Keratinocyte (primary cell): ENCODE data around the gene TCF15. TPM values are rescaled to one million over a fixed set of nuclear protein-coding genes. Genes with fewer than 3 reads are reported as not detected.
"Not testable (repeated sequence)": the region's sequence is repeated elsewhere in the genome, so short reads cannot be mapped to it uniquely, and the experiment has no call there.

Experiments used
- DNase-seq: peaks from one replicate; pipeline ENCODE4 v3.0.0-alpha.2; 2011; ENCODE audit warnings: low read depth, missing footprints, low spot score
- FAIRE-seq: peaks from 2 replicates; lab custom pipeline; 2011; peaks lifted over from hg19 to GRCh38; lab: Jason Lieb, UNC
- H2AFZ ChIP-seq: 2 replicates; pipeline ENCODE4 v1.6.0; 2012; ENCODE audit warnings: low read length, control low read depth, inconsistent platforms; ENCODE audit not compliant: control insufficient read depth
- H3K27ac ChIP-seq: 2 replicates; pipeline ENCODE4 v1.5.1; 2011; ENCODE audit warnings: low read length; ENCODE audit not compliant: control insufficient read depth, insufficient read depth
- H3K27me3 ChIP-seq: 3 replicates; pipeline ENCODE4 v1.6.0; 2011; ENCODE audit warnings: low read length; ENCODE audit not compliant: control insufficient read depth, insufficient read depth; ENCODE audit errors: extremely low read depth
- H3K36me3 ChIP-seq, 2 experiments: 2 replicates in 1 of 2; 3 replicates in 1 of 2; pipeline ENCODE4 v1.5.1; 2011; ENCODE audit warnings: low read length in 2 of 2, mild to moderate bottlenecking in 1 of 2; ENCODE audit not compliant: control insufficient read depth in 2 of 2, insufficient read depth in 2 of 2; ENCODE audit errors: extremely low read depth in 1 of 2
- H3K4me1 ChIP-seq: 3 replicates; pipeline ENCODE4 v1.5.1; 2011; ENCODE audit warnings: low read length; ENCODE audit not compliant: control insufficient read depth, insufficient read depth; ENCODE audit errors: extremely low read depth
- H3K4me2 ChIP-seq: 3 replicates; pipeline ENCODE4 v1.6.0; 2011; ENCODE audit warnings: low read depth, low read length; ENCODE audit not compliant: control insufficient read depth, insufficient read depth; ENCODE audit errors: extremely low read depth
- H3K4me3 ChIP-seq, 3 experiments: fragments of 200-600 bp in 1 of 3; sonication (generic) in 1 of 3; 2 replicates in 2 of 3; 3 replicates in 1 of 3; pipeline ENCODE4 v1.5.1; 2011 to 2016; ENCODE audit warnings: low read length in 3 of 3, mild to moderate bottlenecking in 3 of 3, control low read depth in 2 of 3, inconsistent platforms in 1 of 3, low read depth in 1 of 3, mixed read lengths in 1 of 3, mixed run types in 1 of 3, moderate library complexity in 1 of 3; ENCODE audit not compliant: control insufficient read depth in 2 of 3, insufficient read depth in 2 of 3; ENCODE audit errors: extremely low read depth in 1 of 3
- H3K79me2 ChIP-seq: 2 replicates; pipeline ENCODE4 v1.6.0; 2012; ENCODE audit warnings: low read length; ENCODE audit not compliant: control insufficient read depth, insufficient read depth
- H3K9ac ChIP-seq: 3 replicates; pipeline ENCODE4 v1.6.0; 2011; ENCODE audit warnings: low read length; ENCODE audit not compliant: control insufficient read depth, insufficient read depth; ENCODE audit errors: extremely low read depth
- H3K9me1 ChIP-seq: 3 replicates; pipeline ENCODE4 v1.6.0; 2011; ENCODE audit warnings: low read length; ENCODE audit not compliant: control insufficient read depth, insufficient read depth; ENCODE audit errors: extremely low read depth
- H3K9me3 ChIP-seq: 2 replicates; pipeline ENCODE4 v1.5.1; 2012; ENCODE audit warnings: low read depth, low read length; ENCODE audit not compliant: control insufficient read depth
- H4K20me1 ChIP-seq: 3 replicates; pipeline ENCODE4 v1.6.0; 2011; ENCODE audit warnings: low read length; ENCODE audit not compliant: control insufficient read depth, insufficient read depth; ENCODE audit errors: extremely low read depth
- CTCF ChIP-seq, 3 experiments: IDR thresholded peaks in 1 of 3; conservative IDR thresholded peaks in 1 of 3; optimal IDR thresholded peaks in 1 of 3; 2 replicates in 2 of 3; 3 replicates in 1 of 3; pipeline versions ENCODE3 to v1.5.1; 2011; ENCODE audit warnings: low read length in 3 of 3, mild to moderate bottlenecking in 3 of 3, moderate library complexity in 2 of 3, control low read depth in 1 of 3, inconsistent platforms in 1 of 3; ENCODE audit not compliant: insufficient read depth in 2 of 3; ENCODE audit errors: extremely low read depth in 1 of 3
- EZH2 ChIP-seq: IDR thresholded peaks from one replicate; pipeline ENCODE4 v1.6.1; 2012; ENCODE audit warnings: inconsistent platforms, mild to moderate bottlenecking, low read length, moderate library complexity
- dilution Hi-C: fragments of 300-500 bp; cut with MboI; formaldehyde crosslinking; loops from one replicate; pipeline ENCODE4 v1.7.0; 2020; ENCODE audit warnings: low sequenced_read_pairs; ENCODE audit not compliant: extremely low pct_ligation_motif_present
- polyA plus RNA-seq, 5 experiments: library from polyadenylated mRNA; depleted of rRNA in 3 of 5; stranded (reverse) in 3 of 5; stranded (forward) in 1 of 5; unstranded in 1 of 5; fragments of >200 nt; gene quantifications; 1 replicate in 1 of 5; 2 replicates in 3 of 5; 3 replicates in 1 of 5; pipeline versions ENCODE4 v1.2.1 to v1.2.3, GENCODE V29; 2011 to 2012; ENCODE audit warnings: missing spikeins in 2 of 5, low read depth in 1 of 5, low replicate concordance in 1 of 5

Gene TCF15
- polyA plus RNA-seq, 1 donor (not counting 4 experiments of a cell fraction or from before 2014, with no cell fraction given) = not detected

- H3K27me3 ChIP-seq = peaks cover 8% of the 10 kb centered on the region
- FAIRE-seq = no peak
These were observed 27.9 kb downstream of the TCF15 start for GRCh38 chr20:582204-582603.

DNA sequence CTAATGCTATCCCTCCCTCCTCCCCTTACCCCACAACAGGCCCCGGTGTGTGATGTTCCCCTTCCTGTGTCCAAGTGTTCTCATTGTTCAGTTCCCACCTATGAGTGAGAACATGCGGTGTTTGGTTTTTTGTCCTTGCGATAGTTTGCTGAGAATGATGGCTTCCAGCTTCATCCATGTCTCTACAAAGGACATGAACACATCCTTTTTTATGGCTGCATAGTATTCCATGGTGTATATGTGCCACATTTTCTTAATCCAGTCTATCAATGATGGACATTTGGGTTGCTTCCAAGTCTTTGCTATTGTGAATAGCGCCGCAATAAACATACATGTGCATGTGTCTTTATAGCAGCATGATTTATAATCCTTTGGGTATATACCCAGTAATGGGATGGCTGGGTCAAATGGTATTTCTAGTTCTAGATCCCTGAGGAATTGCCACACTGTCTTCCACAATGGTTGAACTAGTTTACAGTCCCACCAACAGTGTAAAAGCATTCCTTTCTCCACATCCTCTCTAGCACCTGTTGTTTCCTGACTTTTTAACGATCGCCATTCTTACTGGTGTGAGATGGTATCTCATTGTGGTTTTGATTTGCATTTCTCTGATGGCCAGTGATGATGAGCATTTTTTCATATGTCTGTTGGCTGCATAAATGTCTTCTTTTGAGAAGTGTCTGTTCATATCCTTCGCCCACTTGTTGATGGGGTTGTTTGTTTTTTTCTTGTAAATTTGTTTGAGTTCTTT lies 31.0 kb downstream of the TCF15 start:
- not testable (repeated sequence) for H3K4me3 ChIP-seq

More at GRCh38 chr20:582204-582603, 27.9 kb downstream of the TCF15 start:
- no peaks in the 10 kb centered on the region for H4K20me1 ChIP-seq
- no peaks in the 10 kb centered on the region for H3K9me1 ChIP-seq
- DNase-seq = no peak
- H3K27ac ChIP-seq = no peak overlapping the region
- no peak overlapping the region for H3K4me3 ChIP-seq
- no peaks in the 10 kb centered on the region for H3K36me3 ChIP-seq
- H3K9me3 ChIP-seq = no peaks in the 10 kb centered on the region
- TF ChIP-seq EZH2 (no peak), CTCF (optimal IDR thresholded peaks at IDR 0.05 in 1 of 3, IDR thresholded peaks at IDR 0.05 in 1 of 3, conservative IDR thresholded peaks at IDR 0.05 in 1 of 3; ENCODE audit: extremely low read depth in 1 of 3, insufficient read depth in 2 of 3, low read length in 3 of 3) (no peak)
- H3K4me2 ChIP-seq = no peak overlapping the region
- H2AFZ ChIP-seq = no peak overlapping the region
- H3K9ac ChIP-seq = no peak overlapping the region
- dilution Hi-C loops = no loop called here
- H3K4me1 ChIP-seq = no peaks in the 10 kb centered on the region
- H3K79me2 ChIP-seq = no peaks in the 10 kb centered on the region

More for the DNA sequence above, 31.0 kb downstream of the TCF15 start:
- H3K27ac ChIP-seq, H3K79me2 ChIP-seq, H2AFZ ChIP-seq, H4K20me1 ChIP-seq, FAIRE-seq, H3K4me1 ChIP-seq, H3K4me2 ChIP-seq, H3K36me3 ChIP-seq, H3K9me3 ChIP-seq, H3K9me1 ChIP-seq, DNase-seq, H3K9ac ChIP-seq, dilution Hi-C loops: not testable (repeated sequence)
- peaks cover 17% of the 10 kb centered on the region for H3K27me3 ChIP-seq
